Activated naive CD8-positive, alpha-beta T cell (primary cell): ENCODE results near the gene UBE2L5.

Experiments used
- H3K27ac Mint-ChIP-seq: one replicate; pipeline ENCODE4 v1.8.0; 2021; ENCODE audit warnings: mixed read lengths
- H3K27me3 Mint-ChIP-seq: one replicate; pipeline ENCODE4 v1.8.0; 2021; ENCODE audit warnings: mixed read lengths
- H3K36me3 Mint-ChIP-seq: one replicate; pipeline ENCODE4 v1.8.0; 2021; ENCODE audit warnings: mixed read lengths
- H3K4me1 Mint-ChIP-seq: one replicate; pipeline ENCODE4 v1.8.0; 2021; ENCODE audit warnings: low read depth, mixed read lengths
- H3K4me3 Mint-ChIP-seq: one replicate; pipeline ENCODE4 v1.8.0; 2021; ENCODE audit warnings: mild to moderate bottlenecking, mixed read lengths
- H3K9me3 Mint-ChIP-seq: one replicate; pipeline ENCODE4 v1.8.0; 2021; ENCODE audit warnings: low read depth, mixed read lengths

Gene UBE2L5

GRCh38 chr13:30464496-30465342 lies 42.4 kb downstream of the UBE2L5 start:
- Mint-ChIP-seq H3K36me3 (peaks cover 12% of the 10 kb centered on the region), H3K9me3 (no peaks in the 10 kb centered on the region), H3K27me3 (no peaks in the 10 kb centered on the region), H3K4me1 (peaks cover 34% of the 10 kb centered on the region), H3K27ac (peak overlapping the region; percentile 98), H3K4me3 (peak overlapping the region; percentile 98)

- Mint-ChIP-seq H3K9me3 (no peaks in the 10 kb centered on the region), H3K27me3 (no peaks in the 10 kb centered on the region), H3K4me1 (peaks cover 32% of the 10 kb centered on the region), H3K27ac (no peak overlapping the region), H3K4me3 (no peak overlapping the region), H3K36me3 (peaks cover 12% of the 10 kb centered on the region)
Measured at GRCh38 chr13:30465343-30465592, 43.0 kb downstream of the UBE2L5 start.

GRCh38 chr13:30465593-30466357 lies 43.5 kb downstream of the UBE2L5 start, which contains the start of gene HMGB1:
TSS of gene HMGB1 (minus strand) at chr13:30465936. CDS start at chr13:30463680, 2,256 bp downstream.
- Mint-ChIP-seq H3K27ac (peak within 1 kb of the TSS; percentile 98), H3K4me3 (peak within 1 kb of the TSS; percentile 93)

GRCh38 chr13:30466358-30466714 lies 44.0 kb downstream of the UBE2L5 start:
- Mint-ChIP-seq H3K27me3 (no peaks in the 10 kb centered on the region), H3K36me3 (peaks cover 12% of the 10 kb centered on the region), H3K9me3 (no peaks in the 10 kb centered on the region), H3K4me1 (peaks cover 30% of the 10 kb centered on the region), H3K27ac (peak overlapping the region; percentile 98), H3K4me3 (peak overlapping the region; percentile 93)

More at GRCh38 chr13:30465593-30466357, 43.5 kb downstream of the UBE2L5 start, which contains the start of gene HMGB1:
- no peaks in the 10 kb centered on the region for H3K27me3 Mint-ChIP-seq
- no peaks in the 10 kb centered on the region for H3K9me3 Mint-ChIP-seq
- H3K4me1 Mint-ChIP-seq, result peaks cover 32% of the 10 kb centered on the region
- peaks cover 12% of the 10 kb centered on the region for H3K36me3 Mint-ChIP-seq

GRCh38 chr13:30466841-30467252 lies 44.6 kb downstream of the UBE2L5 start:
- no peaks in the 10 kb centered on the region for H3K9me3 Mint-ChIP-seq
- H3K4me3 Mint-ChIP-seq, result peak overlapping the region; percentile 30
- peaks cover 25% of the 10 kb centered on the region for H3K4me1 Mint-ChIP-seq
- H3K27me3 Mint-ChIP-seq, result no peaks in the 10 kb centered on the region
- H3K27ac Mint-ChIP-seq, result peak overlapping the region; percentile 28
- H3K36me3 Mint-ChIP-seq, result peaks cover 12% of the 10 kb centered on the region

- Mint-ChIP-seq H3K27me3 (no peaks in the 10 kb centered on the region), H3K27ac (no peak overlapping the region), H3K4me3 (no peak overlapping the region), H3K36me3 (no peaks in the 10 kb centered on the region), H3K9me3 (no peaks in the 10 kb centered on the region), H3K4me1 (no peaks in the 10 kb centered on the region)
Measured at GRCh38 chr13:30473675-30474074, 51.4 kb downstream of the UBE2L5 start.

- Mint-ChIP-seq H3K27ac (no peak overlapping the region), H3K4me1 (no peaks in the 10 kb centered on the region), H3K4me3 (no peak overlapping the region), H3K36me3 (no peaks in the 10 kb centered on the region), H3K27me3 (peaks cover 2% of the 10 kb centered on the region), H3K9me3 (no peaks in the 10 kb centered on the region)
Measured at GRCh38 chr13:30477346-30478195, 55.3 kb downstream of the UBE2L5 start.
